Activated B cell treated with CpG ODN at 0.5 μM for 24 hours (primary cell): ENCODE data around the gene RTN4RL2. TPM values are rescaled to one million over a fixed set of nuclear protein-coding genes. Genes with fewer than 3 reads are reported as not detected.
"Not testable (repeated sequence)": the region's sequence is repeated elsewhere in the genome, so short reads cannot be mapped to it uniquely, and the experiment has no call there.

ENCODE experiments used
- ATAC-seq: fragments of 200-7000 bp; cut with Tn5 transposase; one replicate; pipeline ENCODE4 v1.10.0; 2021; ENCODE audit warnings: low read depth, mild to moderate bottlenecking, moderate library complexity
- CTCF ChIA-PET: fragments of 350-600 bp; sonication (Branson Sonifier 250); formaldehyde crosslinking; loops from one replicate; lab custom pipeline; 2021; ENCODE audit warnings: antibody characterized with exemption; lab: Charles Lee
- POLR2A ChIA-PET: fragments of 350-600 bp; sonication (Branson Sonifier 250); formaldehyde crosslinking; loops from one replicate; lab custom pipeline; 2021; ENCODE audit warnings: antibody characterized with exemption; lab: Charles Lee
- DNase-seq: peaks from one replicate; pipeline ENCODE4 v3.0.0; 2022
- H3K27ac Mint-ChIP-seq: one replicate; pipeline ENCODE4 v1.8.0; 2020; ENCODE audit warnings: mixed read lengths
- H3K27me3 Mint-ChIP-seq: one replicate; pipeline ENCODE4 v1.8.0; 2021; ENCODE audit warnings: mixed read lengths
- H3K36me3 Mint-ChIP-seq: one replicate; pipeline ENCODE4 v1.8.0; 2021; ENCODE audit warnings: low read depth, mixed read lengths
- H3K4me1 Mint-ChIP-seq: one replicate; pipeline ENCODE4 v1.8.0; 2021; ENCODE audit warnings: mixed read lengths
- H3K4me3 Mint-ChIP-seq: one replicate; pipeline ENCODE4 v1.8.0; 2020; ENCODE audit warnings: mild to moderate bottlenecking, mixed read lengths
- H3K9me3 Mint-ChIP-seq: one replicate; pipeline ENCODE4 v1.8.0; 2020; ENCODE audit warnings: mixed read lengths
- intact Hi-C: fragments of 100-400 bp; cut with micrococcal nuclease; formaldehyde crosslinking; loops from one replicate; pipeline ENCODE4 v1.15.1; 2024
- total RNA-seq: library from RNA; stranded (reverse); gene quantifications from 2 replicates; pipeline ENCODE4 v1.2.3, GENCODE V29; 2022
- TF ChIP-seq, protein P1 (sequence below): fragments of 200-600 bp; IDR thresholded peaks from one replicate; pipeline ENCODE4 v1.8.0; 2022; ENCODE audit warnings: antibody characterized with exemption, mild to moderate bottlenecking

Gene RTN4RL2
- total RNA-seq, 1 donor from 2014 or later, result 0.13 TPM

DNA sequence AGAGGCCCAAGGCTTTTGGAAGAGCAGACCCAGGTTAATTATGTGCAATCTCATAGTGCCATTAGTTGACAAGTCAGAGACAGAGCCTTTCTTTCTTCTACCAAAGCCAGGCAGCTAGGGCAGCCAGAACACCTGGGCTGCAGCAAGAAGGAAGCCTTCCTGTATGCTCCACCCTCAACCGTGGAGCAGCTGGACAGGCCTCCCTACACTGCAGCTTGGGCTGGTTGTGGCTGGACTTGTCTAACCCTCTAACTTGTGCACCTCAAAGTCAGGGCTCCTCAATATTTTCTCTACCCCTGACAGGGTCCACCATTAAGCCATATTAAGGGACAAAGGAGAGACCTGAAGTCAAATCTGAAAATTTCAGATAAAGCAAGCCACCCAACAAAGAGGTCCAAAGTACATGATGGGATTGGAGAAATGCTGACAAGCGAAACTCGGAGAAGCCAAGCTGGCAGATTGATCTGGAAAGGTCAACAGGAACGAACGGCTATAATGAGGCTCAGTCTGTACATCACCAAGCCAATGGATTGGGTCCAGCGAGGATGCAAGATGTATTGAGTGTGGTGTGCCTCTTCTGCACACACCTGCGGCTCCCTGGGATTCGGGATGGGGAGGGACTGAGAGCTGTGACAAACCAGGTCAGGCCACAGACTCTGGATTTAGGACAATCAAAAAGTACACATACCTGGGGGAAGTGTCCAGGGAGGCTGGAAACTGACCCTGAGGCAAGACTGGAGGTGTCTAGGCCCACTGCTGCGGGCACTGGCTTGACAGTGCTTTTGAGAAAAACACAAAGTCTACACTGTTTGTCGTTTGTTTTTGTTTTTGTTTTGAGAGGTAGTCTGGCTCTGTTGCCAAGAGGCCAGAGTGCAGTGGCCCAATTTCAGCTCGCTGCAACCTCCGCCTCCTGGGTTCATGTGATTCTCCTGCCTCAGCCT is 21.7 kb upstream of the RTN4RL2 start:
- no peaks in the 10 kb centered on the region for H3K36me3 Mint-ChIP-seq
- TF ChIP-seq, protein P1, sequence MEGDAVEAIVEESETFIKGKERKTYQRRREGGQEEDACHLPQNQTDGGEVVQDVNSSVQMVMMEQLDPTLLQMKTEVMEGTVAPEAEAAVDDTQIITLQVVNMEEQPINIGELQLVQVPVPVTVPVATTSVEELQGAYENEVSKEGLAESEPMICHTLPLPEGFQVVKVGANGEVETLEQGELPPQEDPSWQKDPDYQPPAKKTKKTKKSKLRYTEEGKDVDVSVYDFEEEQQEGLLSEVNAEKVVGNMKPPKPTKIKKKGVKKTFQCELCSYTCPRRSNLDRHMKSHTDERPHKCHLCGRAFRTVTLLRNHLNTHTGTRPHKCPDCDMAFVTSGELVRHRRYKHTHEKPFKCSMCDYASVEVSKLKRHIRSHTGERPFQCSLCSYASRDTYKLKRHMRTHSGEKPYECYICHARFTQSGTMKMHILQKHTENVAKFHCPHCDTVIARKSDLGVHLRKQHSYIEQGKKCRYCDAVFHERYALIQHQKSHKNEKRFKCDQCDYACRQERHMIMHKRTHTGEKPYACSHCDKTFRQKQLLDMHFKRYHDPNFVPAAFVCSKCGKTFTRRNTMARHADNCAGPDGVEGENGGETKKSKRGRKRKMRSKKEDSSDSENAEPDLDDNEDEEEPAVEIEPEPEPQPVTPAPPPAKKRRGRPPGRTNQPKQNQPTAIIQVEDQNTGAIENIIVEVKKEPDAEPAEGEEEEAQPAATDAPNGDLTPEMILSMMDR, result no peak
- ChIA-PET POLR2A (no interaction called here), CTCF (no interaction called here)
- H3K4me3 Mint-ChIP-seq, result no peak overlapping the region
- intact Hi-C loops, result no loop called here
- no peaks in the 10 kb centered on the region for H3K9me3 Mint-ChIP-seq
- H3K27ac Mint-ChIP-seq, result no peak overlapping the region
- no peaks in the 10 kb centered on the region for H3K27me3 Mint-ChIP-seq
- DNase-seq (no peak), ATAC-seq (no peak)
- no peaks in the 10 kb centered on the region for H3K4me1 Mint-ChIP-seq

DNA sequence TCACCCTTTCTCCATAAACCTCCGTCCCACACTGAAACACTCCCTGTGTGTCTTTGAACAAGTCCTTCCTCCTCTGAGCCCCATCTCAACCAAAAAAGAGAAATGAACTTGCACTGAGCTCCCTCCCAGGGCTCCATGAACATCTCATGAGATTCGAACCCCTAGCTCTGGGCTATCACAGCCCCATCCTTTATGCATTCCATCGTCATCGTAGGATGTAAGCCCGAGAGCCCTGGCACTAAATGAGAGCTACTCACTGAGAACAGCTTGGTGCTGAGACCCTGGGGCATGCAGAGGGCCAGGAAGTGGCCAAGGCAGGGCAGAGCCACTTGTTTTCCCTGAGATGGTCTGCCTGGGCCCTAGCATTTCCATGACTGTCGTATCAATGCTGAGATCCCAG is 20.5 kb upstream of the RTN4RL2 start:
- TF ChIP-seq, protein P1, result no peak
- CTCF ChIA-PET, result interaction anchor here (1.5 kb wide), 1 partner anchor 18 kb away, joined by 4 read pairs; no protein-coding TSS in a partner anchor
- H3K4me1 Mint-ChIP-seq, result no peaks in the 10 kb centered on the region
- DNase-seq, result no peak
- H3K4me3 Mint-ChIP-seq, result no peak overlapping the region
- H3K27me3 Mint-ChIP-seq, result peaks cover 2% of the 10 kb centered on the region
- no peak overlapping the region for H3K27ac Mint-ChIP-seq
- ATAC-seq, result no peak
- intact Hi-C loops, result no loop called here
- no peaks in the 10 kb centered on the region for H3K36me3 Mint-ChIP-seq
- no peaks in the 10 kb centered on the region for H3K9me3 Mint-ChIP-seq
- POLR2A ChIA-PET, result interaction anchor here (0.9 kb wide), 1 partner anchor 21 kb away, joined by 4 read pairs; the partner anchor contains the start of gene RTN4RL2

DNA sequence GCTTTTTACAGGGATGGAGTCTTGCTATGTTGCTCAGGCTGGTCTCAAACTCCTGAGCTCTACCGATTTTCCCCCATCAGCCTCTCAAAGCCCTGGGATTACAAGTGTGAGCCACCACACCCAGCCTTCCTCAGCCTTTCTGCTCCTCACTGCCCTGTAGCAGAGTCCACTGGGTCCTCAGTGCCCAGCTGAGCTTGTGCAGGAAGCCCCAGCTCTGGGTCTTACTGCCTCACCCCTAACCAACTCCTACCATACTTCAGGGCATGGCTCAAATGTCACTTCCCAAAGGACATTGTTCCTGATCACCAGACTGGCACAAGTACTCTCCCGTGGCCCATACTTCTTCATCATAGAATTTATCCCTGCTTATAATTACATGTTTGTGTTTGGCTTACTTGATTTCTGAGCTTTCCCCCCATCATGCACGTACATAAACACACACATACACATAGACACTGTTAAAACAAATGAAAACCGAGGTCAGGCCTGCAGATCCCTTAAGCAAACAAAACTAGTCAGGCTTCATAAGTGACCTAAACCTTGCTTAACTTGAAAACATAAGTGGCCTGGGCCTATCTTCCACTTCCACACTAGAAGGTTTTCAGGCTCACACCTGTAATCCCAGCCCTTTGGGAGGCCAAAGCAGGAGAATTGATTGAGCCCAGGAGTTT is 19.4 kb upstream of the RTN4RL2 start:
- TF ChIP-seq, protein P1, result no peak
- ChIA-PET POLR2A (no interaction called here), CTCF (interaction anchor here (1.2 to 1.5 kb wide), 2 partner anchors 17 to 95 kb away, joined by 3 to 4 read pairs; no protein-coding TSS in a partner anchor)
- intact Hi-C loops, result no loop called here
- Mint-ChIP-seq H3K27me3 (peaks cover 5% of the 10 kb centered on the region), H3K36me3 (no peaks in the 10 kb centered on the region), H3K4me3 (no peak overlapping the region), H3K4me1 (no peaks in the 10 kb centered on the region), H3K27ac (no peak overlapping the region), H3K9me3 (no peaks in the 10 kb centered on the region)
- DNase-seq, result no peak
- no peak for ATAC-seq

DNA sequence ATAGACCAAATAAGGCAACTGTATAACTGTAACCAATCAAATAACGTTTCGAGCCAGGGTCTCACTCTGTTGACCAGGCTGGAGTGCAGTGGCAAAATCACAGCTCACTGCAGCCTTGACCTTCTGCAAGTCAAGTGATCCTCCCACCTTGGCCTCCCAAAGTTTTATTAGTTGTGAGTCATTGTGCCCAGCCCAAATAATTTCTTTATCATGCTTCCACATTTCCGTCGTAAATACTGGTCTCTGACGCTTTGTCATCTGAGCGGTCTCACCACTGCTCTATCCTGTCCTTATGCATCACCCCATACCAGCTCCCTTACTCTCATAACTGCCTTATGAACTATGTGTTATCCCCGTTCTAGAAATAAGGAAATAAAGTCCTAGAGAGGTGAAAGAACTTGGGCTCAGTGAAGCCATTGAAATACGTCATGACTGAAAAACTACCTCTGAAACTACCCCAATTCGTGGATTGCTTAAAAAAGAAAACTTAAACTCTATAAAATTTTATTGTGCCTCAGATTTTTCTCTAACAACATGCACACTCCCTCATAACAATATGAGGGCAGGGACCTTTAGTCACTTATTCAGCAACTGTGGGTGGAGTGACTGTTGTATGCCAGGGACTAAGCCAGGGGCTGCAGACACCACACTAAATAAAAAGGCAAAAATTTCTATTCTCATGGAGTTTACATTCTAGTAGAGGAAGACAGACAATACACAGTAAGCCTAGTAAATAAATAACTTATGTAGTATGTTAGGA is 15.8 kb upstream of the RTN4RL2 start:
- TF ChIP-seq, protein P1, result no peak
- CTCF ChIA-PET, result interaction anchor here (0.8 to 2.5 kb wide), 2 partner anchors 13 to 83 kb away, joined by 3 to 21 read pairs; no protein-coding TSS in a partner anchor
- no peaks in the 10 kb centered on the region for H3K36me3 Mint-ChIP-seq
- H3K4me3 Mint-ChIP-seq, result no peak overlapping the region
- no peaks in the 10 kb centered on the region for H3K9me3 Mint-ChIP-seq
- DNase-seq (no peak), ATAC-seq (no peak)
- H3K27me3 Mint-ChIP-seq, result peaks cover 12% of the 10 kb centered on the region
- H3K4me1 Mint-ChIP-seq, result no peaks in the 10 kb centered on the region
- intact Hi-C loops, result no loop called here
- POLR2A ChIA-PET, result no interaction called here
- H3K27ac Mint-ChIP-seq, result no peak overlapping the region

DNA sequence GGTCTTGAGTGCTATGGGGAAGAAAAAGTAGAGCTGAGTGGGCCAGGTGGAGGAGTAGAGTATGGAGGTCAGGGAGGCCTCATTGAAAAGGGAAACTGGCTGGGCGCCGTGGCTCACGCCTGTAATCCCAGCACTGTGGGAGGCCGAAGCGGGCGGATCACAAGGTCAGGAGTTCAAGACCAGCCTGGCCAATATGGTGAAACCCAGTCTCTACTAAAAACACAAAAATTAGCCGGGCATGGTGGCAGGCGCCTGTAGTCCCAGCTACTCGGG is 15.3 kb upstream of the RTN4RL2 start:
- CTCF ChIA-PET, H3K27ac Mint-ChIP-seq, H3K4me3 Mint-ChIP-seq, H3K36me3 Mint-ChIP-seq, DNase-seq, H3K4me1 Mint-ChIP-seq, POLR2A ChIA-PET, H3K9me3 Mint-ChIP-seq, ATAC-seq, intact Hi-C loops: not testable (repeated sequence)
- peaks cover 17% of the 10 kb centered on the region for H3K27me3 Mint-ChIP-seq
